GM12872 (cell line): ENCODE measurements around the gene ARL16.

ENCODE experiments used
- TF ChIP-seq, protein P1 (sequence below): IDR thresholded peaks from 3 replicates; pipeline ENCODE4 v1.5.1; 2011; ENCODE audit warnings: low read depth, mild to moderate bottlenecking, low read length, moderate library complexity; ENCODE audit not compliant: insufficient read depth

Gene ARL16

DNA sequence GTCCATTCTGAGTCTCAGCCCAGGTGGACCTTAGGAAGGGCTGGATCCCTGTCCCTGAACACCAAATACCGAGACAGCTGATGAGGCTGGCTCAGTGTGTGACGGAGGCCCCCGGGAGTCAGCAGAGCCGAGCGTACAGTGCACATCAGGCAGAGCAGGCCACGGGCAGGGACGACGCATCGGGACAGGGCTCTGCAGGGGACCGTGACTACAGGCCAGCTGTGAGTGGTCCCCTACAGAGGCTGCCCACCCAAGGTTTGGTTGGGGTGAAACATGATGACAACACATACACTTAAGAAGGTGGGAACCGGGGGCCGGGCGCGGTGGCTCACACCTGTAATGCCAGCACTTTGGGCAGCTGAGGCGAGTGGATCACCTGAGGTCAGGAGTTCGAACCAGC is 10.6 kb downstream of the ARL16 start:
- TF ChIP-seq, protein P1, sequence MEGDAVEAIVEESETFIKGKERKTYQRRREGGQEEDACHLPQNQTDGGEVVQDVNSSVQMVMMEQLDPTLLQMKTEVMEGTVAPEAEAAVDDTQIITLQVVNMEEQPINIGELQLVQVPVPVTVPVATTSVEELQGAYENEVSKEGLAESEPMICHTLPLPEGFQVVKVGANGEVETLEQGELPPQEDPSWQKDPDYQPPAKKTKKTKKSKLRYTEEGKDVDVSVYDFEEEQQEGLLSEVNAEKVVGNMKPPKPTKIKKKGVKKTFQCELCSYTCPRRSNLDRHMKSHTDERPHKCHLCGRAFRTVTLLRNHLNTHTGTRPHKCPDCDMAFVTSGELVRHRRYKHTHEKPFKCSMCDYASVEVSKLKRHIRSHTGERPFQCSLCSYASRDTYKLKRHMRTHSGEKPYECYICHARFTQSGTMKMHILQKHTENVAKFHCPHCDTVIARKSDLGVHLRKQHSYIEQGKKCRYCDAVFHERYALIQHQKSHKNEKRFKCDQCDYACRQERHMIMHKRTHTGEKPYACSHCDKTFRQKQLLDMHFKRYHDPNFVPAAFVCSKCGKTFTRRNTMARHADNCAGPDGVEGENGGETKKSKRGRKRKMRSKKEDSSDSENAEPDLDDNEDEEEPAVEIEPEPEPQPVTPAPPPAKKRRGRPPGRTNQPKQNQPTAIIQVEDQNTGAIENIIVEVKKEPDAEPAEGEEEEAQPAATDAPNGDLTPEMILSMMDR, result no peak

DNA sequence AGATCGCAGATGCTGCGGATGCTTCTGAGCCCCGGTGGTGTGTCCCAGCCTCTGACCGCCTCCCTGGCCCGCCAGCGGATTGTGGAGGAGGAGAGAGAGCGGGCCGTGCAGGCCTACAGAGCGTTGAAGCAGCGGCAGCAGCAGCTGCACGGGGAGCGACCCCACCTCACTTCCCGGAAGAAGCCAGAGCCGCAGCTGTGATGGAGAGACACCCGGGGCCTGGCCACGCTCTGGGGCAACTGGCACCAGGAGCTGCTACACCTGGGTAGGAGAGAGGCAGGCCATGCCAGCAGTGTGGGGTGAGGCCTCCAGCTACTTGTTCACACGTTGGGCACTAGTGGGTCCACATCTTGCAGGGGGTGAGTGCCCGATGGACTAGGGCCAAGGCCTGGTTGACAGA is 11.1 kb downstream of the ARL16 start:
- TF ChIP-seq, protein P1, result no peak

DNA sequence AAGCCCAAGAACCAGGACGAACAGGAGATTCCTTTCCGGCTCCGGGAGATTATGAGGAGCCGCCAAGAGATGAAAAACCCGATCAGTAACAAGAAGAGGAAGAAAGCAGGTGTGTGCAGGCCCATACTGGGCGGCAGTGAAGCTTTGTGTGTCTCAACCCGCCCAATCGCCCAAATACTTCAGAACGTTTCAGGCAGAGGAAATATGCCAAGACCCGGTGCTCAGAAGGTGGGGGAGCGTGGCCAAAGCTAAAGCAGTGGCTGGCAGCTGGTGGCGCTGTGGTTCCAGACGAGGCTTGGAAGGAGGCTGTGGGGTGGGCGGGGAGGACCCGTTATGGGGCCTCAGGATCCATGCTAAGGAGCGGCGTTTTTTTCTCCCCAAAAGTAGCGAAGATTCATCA is 15.8 kb downstream of the ARL16 start:
- TF ChIP-seq, protein P1, result no peak

DNA sequence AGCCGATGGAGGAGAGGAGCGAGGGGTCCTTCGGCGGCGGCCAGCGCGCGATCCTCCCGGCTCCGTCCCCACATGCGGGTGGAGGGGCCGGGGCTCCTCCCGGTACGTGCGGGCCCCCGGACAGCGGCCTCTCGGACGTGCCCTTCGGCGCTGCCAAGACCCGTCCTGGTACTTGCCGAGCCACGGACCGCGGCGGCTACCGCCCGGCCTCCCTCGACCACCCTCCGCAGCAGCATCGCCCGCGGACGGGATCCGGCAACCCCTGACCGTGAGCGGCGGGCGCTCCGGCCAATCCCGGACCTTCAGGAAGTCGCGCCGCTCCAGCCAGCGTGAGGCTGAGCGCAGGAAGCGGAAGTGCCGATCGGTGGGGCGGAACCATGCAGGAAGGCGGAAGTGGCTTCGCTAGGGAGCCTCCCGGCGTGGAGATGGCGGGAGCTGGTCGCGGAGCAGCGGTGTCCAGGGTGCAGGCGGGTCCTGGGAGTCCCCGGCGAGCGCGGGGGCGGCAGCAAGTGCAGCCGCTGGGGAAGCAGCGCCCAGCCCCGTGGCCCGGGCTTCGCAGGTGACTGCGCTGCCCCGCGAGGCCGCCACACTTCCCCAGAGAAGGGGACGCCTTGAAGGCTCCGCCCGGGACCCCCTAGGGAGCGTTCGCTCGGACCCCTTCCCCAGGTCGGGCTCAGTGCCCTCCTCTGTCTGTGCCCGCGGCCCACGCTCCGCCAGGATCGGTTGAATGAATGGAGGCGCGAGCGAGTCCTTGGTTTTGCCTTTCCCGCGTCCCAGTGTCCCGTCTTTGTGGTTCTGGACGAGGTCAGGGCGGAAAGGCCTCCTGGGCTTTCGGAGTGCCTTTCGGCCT is 17.0 kb downstream of the ARL16 start, which contains the start of the genes CCDC137 and OXLD1:
Gene CCDC137 (plus strand): TSS at position 396 of the 850 bp plus-strand sequence. CDS start 30 bp downstream, at position 426.
Gene OXLD1 (minus strand): TSS at position 264 of the 850 bp plus-strand sequence. CDS start 28 bp downstream, at position 236.
- TF ChIP-seq, protein P1, result no peak

DNA sequence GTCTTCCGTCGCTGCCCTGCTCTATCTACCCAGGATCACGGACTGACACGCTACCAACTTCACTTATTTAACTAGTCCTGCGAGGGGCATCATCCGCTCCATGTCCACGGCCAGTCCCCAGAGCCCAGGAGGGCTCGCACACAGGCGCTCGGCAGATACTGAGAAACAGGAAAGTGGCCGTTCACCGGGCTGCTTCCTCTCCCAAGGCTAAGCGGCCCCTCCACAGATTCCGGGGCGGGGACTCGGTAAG is 17.6 kb downstream of the ARL16 start:
- TF ChIP-seq, protein P1, result no peak

DNA sequence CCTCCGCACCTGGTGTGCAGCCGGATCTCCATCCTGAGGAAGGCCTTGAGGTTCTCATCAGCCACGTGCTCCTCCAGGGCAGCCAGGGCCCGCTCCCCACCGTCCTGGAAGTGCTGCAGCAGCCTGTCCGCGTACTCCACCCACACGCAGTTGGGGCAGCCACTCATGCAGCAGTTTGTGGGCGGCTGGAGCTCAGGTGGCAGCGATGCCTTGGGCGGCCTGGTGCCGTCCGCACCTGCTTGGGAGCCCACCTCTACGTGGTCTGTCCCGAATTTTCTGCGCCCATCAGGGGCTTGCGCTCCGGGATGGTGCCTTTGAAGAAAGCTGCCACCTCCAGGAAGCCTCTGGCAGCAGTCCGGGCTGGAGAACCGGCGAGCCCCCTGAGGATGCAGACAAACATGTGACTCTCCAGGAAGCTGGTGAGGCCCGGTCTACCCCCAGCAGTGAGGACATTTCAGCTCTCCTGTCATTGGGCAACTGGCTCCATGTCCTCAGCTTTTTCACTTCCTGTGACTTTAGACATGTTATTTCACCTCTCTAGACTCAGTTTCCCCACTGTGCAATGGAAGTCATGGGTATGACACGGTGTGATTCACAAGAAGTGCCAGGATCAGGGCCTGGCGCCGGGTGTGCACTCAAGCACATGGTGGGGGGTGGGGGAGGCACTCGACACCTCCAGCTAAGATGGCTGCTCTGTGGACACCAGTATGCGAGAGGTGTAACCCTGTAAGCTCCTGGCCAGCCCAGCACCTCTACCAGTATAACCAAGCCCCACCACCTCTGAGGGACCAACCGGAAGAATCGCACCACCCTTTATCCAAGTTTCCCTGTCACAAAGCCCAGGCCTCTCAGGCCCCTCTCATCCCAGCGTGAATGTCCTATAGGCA is 18.1 kb downstream of the ARL16 start:
- TF ChIP-seq, protein P1, result no peak

DNA sequence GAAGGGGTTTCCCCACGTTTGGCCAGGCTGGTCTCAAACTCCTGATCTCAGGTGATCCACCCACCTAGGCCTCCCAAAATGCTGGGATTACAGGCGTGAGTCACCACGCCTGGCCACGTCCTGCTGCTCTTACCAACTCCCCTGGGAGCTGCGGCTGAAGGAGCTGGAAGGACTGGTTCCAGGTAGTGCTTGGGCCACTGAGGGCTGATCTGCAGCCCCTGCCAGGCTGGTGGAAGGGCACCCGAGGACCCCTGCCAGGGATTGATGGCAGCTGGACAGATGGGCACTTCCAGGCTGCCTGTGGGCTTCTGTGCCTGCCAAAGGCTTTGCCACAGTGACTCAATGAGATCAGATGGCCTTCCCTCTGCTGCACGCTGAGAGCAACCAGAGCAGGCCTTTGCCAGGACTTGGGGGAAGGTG is 19.5 kb downstream of the ARL16 start:
- TF ChIP-seq, protein P1, result no peak
